ENCODE measurements around the gene FNDC10.
"Not testable (repeated sequence)": the region's sequence is repeated elsewhere in the genome, so short reads cannot be mapped to it uniquely, and the experiment has no call there.

The FNDC10 gene

DNA sequence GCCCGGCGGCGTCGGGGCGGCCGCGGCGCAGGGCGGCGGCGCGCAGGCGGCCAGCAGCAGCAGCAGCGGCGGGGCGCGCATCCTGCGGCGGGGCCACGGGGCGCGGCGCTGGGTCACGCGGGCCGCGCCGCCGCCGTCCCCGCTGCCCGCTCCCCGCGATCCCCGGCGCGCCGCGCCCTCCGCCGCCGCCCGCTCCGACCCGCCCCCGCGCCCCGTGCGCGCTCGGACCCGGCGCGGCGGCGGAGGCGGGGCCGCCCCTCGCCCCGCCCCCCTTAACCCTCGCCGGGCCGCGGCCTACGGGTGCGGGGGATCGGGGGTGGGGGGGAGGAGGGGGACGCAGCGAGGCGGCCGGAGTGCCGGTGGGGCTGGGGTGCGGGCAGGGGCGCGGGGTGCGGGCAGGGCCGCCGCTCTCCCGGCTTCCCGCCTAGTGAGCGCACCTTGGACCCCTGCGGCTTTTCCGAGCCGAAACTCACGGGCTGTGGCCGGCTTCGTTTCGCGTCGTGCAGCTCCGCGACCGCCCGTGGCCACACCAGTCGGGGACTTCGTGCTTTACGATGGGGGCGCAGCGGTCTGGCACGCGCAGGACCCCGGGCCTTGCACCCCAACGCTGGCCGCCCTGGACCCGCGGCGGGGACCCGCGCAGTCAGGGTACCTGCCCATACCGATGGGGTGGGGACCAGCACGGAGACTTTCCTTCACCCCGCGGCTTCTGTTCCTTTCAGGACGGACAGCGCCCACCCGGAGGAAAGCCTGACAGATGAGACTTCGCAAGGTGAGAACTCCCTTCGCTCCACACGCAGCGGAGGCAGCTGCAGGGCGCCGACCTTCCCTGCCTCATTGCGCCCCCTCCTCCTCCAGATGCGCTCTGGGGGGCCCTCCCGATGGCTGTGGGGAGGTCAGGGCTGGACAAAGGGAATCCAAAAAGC lies at the start of gene FNDC10:
TSS of gene FNDC10 (minus strand) at position 201 of the 926 bp plus-strand sequence. CDS start at position 81, 120 bp downstream.
- no peak for DNase-seq (ENCODE audit: low spot score)

DNA sequence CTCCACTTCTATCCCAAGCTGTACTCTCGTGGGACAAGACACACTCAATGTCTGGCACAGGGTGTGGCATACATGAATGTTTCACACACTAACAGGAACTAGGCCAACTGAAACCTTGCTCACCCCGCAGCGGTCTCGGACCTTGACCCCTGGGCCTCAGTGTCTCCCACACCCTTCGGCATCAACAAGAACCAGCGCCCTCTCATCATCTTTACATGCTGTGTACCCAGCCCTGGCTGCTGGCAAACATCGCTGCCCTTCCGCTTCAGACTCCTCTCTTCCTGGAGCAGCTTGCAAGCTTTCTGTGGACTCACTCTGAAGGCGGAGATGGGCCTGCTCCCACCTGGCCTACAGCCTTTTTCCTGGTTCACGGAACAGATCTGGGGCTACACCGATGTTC lies 48.3 kb upstream of the FNDC10 start:
- DNase-seq (ENCODE audit: low spot score) = not testable (repeated sequence)

DNA sequence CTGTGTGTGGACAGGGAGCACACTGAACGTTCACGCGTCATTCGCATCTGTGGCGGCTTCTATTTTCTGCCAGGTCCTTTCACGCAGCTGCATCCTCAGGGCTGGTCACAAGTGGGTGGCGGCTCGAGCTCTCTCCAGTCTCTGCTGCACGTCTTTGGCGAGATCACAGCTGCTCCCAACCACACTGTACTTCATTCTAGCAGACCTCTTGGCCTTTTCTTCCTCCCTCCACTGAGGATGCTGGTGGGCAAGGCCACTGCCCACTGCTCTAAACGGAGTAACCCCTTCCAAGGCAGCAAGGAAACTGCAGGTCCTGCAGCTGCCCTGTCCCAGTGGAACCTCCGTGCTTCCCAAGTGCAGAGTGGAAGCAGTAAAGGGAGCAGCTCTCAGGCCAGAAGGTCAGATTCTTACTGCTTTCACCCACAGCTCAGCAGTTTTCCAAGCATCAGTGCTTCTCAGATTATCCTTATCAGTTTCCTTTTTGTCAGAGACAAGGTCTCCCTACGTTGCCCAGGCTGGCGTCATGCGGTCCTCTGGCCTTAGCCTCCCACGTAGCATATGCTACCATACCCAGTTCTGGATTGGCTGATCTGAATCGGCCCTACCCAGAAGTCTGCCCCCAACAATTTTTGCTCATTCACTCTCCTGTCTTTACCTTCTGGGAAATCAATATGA lies 47.8 kb upstream of the FNDC10 start:
- not testable (repeated sequence) for DNase-seq (ENCODE audit: low spot score)

DNA sequence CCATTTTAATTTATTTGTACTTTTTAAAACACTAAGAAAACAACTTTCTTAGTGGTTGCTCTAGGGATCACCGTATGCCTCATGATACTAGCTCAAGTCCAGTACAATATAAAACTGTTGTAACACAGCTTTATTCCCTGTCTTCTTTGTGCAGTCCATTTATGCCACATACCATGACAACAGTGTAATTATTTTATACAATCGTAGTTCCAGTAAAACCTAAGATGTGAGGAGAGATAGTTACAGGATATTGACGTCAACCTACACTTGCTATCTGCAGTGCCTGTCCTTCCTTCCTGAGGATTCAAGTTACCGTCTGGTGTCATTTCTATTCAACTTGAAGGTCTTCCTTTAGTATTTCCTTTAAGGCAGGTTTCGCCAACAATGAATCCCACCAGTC lies 46.4 kb upstream of the FNDC10 start:
- not testable (repeated sequence) for DNase-seq (ENCODE audit: low spot score)

DNA sequence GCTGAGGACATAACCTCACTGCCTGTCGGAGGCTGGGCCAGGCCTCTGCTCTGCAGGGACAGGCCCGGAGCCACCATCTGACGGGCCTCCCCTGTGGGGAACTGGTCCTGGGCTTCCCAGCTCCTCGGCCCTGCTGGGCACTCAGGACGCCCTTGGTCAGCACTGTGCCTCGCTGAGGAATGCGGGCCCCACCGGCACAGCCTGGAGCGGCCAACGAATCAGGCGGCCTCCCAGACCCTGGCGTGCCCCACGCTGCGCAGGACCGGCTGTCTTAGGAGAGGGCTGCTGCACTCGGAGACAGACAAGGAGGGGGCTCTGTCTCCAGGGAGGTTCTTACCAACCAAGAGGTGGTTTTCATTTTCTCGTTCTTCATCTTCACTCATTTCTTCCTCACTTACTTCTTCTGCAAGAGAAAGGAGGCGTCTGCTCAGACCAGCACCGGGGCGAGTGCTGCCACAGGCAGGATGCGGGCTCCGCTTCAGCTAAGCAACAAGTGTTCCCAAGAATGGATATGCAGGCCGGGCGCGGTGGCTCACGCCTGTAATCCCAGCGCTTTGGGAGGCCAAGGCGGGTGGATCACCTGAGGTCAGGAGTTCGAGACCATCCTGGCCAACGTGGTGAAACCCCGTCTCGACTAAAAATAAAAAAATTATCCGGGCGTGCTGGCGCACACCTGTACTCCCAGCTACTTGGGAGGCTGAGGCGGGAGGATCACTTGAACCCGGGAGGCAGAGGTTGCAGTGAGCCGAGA lies 41.0 kb upstream of the FNDC10 start:
- not testable (repeated sequence) for DNase-seq (ENCODE audit: low spot score)

DNA sequence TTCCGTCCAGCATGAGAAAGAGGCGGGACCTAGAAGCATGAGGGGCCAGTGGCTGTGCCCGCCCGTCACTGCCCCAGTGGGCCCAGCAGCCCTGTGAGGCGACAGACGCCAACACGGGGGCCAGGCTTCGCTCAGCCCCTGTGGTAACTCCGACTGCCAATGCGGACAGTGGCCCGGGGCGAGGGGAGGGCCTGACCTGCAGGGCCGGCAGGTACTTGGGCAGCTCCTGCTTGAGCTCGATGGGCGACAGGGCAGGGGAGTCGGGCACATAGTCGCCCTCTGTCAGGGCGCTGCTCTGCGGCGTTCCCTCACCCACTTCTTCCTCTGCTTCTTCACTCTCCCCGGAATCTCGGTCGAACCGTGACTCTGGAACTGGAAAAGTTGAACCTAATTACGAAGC lies 40.1 kb upstream of the FNDC10 start:
- not testable (repeated sequence) for DNase-seq (ENCODE audit: low spot score)

DNA sequence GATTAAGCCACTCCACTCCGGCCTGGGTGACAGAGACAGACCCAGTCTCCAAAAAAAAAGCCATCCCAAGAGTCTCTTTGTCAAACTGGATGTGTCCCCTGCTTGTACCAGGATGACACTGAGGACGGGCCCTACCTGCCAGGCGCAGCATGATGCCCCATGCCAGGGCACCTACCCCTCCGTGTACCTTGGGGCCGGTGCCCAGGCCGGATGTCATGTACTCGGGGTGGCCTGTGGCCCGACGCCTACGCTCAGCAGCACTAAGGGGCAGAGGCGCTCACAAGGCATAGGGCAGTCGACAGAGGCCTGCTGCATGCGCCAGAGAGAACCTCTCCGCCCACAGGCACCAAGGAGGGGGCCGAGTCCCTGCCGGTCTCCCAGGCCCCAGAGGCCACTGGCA lies 39.4 kb upstream of the FNDC10 start:
- DNase-seq (ENCODE audit: low spot score) = not testable (repeated sequence)

DNA sequence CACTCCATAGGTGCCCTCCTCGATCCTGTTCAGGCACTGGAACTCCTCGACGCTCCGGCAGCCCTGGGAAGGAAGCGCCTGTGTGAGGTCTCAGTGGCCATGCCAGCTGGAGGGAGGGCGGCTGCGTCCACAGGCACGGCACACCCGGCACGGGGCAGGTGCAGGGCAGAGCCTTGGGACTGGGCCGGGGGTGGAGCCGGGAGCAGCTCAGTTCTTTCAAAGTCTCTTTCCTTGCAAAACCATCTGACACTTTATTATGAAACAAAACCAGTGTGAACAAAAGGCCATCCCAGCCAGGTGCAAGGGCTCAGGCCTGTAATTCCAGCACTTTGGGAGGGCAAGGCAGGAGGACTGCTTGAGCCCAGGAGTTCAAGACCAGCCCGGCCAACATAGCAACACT lies 38.6 kb upstream of the FNDC10 start:
- DNase-seq (ENCODE audit: low spot score) = not testable (repeated sequence)

DNA sequence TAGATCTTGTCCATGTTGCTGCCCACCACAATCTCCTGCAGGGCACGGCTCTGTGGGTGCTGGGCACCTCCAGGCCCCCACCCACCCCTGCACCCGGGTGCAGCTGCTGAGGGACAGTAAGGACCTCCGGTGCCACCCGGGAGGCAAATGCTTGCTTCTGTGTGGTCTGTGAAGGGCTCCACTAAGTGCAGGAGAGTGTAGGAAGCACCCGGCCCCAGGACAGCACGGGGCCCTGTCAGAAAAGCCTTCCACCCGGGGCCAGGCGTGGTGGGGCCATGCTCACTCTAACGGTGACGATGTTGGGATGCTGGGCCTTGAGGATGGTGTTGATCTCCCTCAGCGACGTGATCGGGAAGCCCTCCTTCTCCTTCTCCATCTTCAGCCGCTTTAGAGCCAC lies 37.5 kb upstream of the FNDC10 start:
- DNase-seq (ENCODE audit: low spot score) = not testable (repeated sequence)

DNA sequence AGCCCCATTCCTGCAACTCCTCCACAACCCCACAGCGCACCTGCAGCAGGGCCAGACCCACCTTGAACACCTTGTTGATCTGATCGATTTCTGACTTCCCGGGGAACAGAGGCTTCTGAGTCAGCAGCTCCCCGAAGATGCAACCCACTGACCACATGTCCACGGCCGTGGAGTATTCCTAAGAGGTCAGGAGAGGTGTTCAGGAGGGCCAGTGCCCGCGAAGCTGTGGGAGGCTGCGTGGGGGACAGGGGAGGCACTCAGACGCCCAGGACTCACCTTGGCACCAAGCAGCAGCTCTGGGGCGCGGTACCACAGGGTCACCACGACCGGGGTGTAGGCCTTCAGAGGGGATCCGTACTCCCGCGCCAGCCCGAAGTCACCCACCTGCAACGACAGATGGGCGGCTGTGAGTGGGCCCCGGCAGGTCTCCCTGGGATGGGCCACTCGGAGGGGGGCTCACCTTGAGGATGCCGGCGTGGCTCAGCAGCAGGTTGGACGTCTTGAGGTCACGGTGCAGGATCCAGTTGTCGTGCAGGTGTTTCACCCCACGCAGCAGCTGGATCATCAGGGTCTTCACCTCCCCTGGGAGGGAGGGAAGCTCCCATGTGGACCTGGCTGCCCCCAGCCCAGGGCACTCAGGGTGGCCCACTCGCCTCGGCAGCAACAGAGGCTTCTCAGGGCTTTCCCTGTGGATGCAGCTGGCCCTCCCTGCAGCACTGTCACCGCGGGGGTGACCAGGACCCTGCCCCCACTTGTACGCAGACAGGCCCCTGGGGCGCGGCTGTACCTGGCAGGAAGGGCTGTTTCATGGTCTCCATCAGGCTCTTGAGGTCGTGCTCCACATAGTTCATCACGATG lies 36.9 kb upstream of the FNDC10 start:
- DNase-seq (ENCODE audit: low spot score) = not testable (repeated sequence)

DNA sequence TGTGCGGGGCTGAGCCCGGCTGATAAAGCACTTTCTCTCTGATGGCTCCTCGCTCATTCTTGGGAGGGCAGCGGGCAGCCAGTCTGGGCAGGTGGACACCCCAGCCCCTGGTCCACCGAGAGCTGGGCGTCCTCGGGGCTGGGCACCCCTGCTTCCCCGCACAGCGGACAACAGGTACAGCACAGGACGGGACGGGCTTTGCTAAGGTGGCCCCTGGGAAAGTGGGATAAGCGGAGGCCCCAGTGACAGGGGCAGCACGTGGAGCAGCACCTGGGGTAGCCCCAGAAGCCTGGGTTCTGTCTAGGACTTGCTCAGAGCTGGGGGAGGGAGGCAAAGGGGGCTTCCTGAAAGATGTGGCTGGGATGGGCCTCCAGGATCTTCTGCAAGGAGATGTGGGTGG lies 34.7 kb upstream of the FNDC10 start:
- DNase-seq (ENCODE audit: low spot score) = not testable (repeated sequence)

DNA sequence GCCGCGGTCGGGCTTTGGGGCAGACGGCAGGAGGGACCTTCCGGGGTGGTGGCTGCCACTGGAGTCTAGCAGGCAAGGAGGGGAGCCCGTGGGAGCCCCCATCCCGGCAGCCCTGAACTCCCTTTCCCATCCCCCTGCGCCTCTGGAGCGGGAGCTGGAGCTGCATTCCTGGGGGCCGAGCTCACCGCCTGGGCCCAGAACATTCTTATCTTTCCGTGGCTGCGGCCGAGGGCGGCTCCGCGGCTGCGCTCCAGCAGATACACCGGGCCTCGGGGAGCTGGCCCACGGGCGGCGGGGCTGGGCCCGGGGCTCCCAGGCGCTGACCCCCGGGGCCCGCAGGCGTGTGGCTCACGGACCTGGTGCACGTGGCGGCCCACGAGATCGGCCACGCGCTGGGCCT lies 33.5 kb upstream of the FNDC10 start:
- DNase-seq (ENCODE audit: low spot score) = not testable (repeated sequence)

DNA sequence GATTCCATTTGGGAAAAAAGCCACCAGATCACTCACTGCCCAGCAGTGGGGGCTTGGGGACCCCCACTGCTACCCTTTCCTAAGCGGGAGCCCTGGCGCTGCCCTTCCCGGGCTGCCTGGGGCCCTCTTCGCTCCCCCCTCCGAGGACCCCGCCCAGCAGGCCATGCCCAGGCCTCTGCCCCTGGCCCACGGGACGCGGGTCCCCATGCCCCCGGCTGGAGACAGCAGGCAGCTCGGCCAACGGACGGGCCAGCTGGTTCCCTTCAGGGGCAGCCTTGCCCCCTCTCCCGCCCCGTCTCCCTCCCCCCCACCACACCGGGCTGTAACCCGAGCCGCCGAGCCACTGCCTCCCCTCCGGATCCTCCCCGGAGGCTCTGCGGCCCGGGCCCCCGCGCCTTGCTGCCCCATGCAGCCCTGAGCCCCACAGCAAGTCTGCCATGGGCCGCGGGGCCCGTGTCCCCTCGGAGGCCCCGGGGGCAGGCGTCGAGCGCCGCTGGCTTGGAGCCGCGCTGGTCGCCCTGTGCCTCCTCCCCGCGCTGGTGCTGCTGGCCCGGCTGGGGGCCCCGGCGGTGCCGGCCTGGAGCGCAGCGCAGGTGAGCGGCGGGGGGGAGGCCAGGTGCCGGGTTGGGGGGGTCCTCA lies 32.0 kb upstream of the FNDC10 start, which contains the start of gene MMP23B:
TSS of gene MMP23B (plus strand) at position 392 of the 639 bp plus-strand sequence. CDS start at position 438, 46 bp downstream.
- DNase-seq (ENCODE audit: low spot score) = no peak

DNA sequence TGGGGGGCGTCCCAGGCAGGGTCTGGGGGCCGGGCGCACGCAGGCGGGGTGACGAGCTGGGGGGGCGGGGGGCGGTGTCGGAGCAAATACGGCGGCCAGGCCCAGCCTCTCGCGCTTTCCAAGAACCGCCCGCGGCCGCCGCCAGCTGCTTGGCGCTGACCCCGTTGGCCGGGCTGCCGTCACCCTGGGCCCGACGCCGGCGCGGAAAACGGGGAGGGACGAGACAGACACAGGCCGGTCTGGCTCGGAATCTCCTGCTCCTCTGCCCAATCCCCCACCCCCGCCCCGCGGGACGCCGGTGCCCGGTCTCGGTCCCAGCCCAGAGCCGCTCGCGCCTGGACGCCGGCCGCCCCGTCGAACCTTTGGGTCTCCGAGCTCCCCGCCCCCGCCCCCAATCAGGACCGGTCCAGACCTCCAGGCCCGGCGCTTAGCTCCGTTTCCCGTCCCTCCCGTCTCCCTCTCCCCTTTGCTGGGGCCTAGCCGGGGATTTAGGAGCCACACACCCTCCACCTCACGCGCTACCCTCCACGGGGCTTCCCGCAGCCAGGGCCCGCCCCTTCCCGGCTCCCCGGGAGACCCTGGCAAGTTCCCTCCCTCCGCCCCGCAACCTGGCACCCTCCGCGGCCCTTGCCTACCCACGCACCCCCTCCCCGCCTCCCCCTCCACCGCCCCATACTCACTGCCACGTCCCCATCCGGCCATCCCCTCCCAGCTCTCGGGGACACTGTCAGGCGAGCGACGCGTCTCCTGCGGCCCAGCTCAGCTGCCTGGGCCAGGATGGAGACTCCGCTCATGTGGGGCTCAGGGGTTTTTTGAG lies 31.2 kb upstream of the FNDC10 start:
- peak; percentile 17 for DNase-seq (ENCODE audit: low spot score)

DNA sequence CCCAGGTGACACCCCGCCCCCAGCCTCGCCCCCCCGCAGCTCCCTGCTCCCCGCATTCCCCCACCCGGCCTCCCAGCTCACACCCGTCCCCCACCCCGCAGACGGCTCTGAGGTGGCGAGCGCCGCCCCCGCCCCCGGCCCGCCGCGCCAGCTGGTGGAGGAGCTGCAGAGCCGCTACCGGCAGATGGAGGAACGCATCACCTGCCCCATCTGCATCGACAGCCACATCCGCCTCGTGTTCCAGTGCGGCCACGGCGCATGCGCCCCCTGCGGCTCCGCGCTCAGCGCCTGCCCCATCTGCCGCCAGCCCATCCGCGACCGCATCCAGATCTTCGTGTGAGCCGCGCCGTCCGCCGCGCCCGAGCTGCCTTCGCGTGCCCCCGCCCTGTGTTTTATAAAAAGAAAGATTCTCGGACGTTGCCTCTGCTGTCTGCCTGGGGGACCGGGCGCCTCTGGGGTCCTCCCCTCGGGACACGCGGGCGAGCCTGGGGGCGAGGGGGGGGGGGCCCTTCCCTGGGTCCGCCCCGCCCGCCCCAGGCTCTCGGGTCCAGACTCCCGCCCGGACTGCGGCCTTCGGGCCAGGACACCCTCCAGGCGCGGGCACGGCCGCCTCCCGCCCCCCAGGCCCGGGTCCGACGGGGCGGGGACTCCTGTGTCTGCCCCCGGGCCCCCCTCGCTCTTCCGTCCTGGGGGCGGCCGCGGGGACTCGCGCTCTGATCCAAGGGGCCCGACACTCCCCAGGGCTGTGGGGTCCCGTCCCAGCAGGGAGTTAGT lies 30.4 kb upstream of the FNDC10 start:
- peak; percentile 96 for DNase-seq (ENCODE audit: low spot score)

DNA sequence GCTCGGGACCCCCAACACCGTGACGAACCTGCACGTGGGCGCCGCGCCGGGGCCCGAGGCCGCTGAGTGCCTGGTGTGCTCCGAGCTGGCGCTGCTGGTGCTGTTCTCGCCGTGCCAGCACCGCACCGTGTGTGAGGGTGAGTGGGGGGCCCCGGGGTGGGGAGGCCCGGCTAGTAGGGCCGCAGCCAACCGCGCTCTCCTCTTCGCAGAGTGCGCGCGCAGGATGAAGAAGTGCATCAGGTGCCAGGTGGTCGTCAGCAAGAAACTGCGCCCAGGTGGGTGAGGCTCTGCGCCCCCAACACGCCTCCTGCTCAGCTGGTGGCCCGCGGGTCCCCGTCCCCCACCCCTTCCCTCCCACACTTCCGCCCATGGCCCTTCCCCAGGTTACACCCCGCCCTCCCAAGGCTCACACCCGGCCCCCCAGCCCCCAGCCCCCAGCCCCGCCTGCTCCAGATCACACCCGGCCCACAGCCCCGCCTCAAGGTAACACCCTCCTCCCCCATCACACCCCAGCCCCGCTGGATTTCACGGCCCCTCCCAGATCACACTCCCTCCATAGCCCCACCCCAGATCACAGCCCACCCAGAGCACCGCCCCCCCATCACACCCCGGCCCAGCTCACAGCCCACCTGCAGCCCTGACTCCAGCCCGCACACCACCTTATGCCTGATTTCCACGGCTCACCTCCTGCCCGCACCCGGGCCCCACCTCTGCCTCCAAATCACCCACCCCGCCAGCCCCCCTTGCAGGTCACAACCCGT lies 29.7 kb upstream of the FNDC10 start:
- peak; percentile 89 for DNase-seq (ENCODE audit: low spot score)

DNA sequence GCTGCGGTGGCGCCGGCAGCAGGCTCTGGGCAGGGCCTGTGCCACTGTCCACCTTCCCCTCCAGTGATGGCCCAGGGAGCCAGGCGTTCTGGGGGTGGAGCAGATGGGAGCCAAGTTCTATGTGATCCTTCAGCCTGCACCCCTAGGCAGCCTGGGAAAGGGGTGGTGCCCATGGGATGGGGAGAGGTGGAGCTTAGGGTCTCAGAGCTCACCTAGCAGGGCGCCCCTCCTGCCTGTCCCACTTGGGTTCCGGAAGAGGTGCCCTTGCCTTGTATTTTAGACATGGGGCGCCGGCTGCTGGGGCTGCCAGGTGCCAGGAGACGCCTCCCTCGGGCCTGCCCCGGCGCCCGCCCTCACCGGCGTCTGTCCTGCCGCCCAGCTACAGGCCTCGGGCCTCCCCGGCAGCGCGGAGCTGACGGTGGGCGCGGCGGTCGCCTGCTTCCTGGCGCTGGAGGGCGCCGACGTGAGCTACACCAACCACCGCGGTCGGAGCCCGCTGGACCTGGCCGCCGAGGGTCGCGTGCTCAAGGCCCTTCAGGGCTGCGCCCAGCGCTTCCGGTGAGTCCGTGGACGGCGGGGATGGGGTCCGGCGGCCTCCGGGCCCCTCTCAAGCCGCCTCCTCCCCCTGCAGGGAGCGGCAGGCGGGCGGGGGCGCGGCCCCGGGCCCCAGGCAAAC lies 29.0 kb upstream of the FNDC10 start:
- DNase-seq (ENCODE audit: low spot score) = peak; percentile 37
